ENCODE data around the gene GTPBP8.

DNA sequence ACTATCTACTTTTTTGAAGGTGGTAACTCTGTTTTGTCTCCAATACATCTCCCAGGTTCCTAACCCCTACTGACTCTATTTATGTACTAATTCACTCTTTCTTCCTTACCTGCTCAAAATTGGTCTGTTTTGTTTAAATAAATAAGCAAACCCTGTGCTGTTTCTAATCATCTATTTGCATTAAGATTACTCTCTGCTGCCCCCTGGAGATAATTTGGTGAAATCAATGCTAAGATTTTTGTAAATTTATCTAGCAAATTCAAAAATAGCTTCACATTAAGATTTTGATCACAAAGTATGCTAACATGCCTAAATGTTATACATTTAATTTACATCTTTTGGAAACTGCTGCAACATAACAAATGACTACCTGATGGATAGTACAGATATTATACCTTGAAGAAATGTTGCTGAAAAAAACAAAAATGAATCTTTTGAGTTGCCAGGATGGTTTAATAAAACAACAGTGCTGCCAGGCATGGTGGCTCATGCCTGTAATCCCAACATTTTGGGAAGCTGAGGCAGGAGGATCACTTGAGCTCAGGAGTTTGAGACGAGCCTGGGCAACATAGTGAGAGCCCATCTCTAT, 11.4 kb upstream of the GTPBP8 start:
- TF ChIP-seq, protein P1, sequence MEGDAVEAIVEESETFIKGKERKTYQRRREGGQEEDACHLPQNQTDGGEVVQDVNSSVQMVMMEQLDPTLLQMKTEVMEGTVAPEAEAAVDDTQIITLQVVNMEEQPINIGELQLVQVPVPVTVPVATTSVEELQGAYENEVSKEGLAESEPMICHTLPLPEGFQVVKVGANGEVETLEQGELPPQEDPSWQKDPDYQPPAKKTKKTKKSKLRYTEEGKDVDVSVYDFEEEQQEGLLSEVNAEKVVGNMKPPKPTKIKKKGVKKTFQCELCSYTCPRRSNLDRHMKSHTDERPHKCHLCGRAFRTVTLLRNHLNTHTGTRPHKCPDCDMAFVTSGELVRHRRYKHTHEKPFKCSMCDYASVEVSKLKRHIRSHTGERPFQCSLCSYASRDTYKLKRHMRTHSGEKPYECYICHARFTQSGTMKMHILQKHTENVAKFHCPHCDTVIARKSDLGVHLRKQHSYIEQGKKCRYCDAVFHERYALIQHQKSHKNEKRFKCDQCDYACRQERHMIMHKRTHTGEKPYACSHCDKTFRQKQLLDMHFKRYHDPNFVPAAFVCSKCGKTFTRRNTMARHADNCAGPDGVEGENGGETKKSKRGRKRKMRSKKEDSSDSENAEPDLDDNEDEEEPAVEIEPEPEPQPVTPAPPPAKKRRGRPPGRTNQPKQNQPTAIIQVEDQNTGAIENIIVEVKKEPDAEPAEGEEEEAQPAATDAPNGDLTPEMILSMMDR (IDR thresholded peaks at IDR 0.05), result peak; percentile 94
- TF ChIP-seq EZH2 (IDR thresholded peaks at IDR 0.05; ENCODE audit: borderline replicate concordance, insufficient read depth, low read depth, low read length, poor library complexity, severe bottlenecking), result no peak

All from B cell (primary cell).